ENCODE results near the gene H2BK1.
A peak's percentile ranks its signal among the peaks of the same experiment; 100 is the strongest.

The H2BK1 gene

DNA sequence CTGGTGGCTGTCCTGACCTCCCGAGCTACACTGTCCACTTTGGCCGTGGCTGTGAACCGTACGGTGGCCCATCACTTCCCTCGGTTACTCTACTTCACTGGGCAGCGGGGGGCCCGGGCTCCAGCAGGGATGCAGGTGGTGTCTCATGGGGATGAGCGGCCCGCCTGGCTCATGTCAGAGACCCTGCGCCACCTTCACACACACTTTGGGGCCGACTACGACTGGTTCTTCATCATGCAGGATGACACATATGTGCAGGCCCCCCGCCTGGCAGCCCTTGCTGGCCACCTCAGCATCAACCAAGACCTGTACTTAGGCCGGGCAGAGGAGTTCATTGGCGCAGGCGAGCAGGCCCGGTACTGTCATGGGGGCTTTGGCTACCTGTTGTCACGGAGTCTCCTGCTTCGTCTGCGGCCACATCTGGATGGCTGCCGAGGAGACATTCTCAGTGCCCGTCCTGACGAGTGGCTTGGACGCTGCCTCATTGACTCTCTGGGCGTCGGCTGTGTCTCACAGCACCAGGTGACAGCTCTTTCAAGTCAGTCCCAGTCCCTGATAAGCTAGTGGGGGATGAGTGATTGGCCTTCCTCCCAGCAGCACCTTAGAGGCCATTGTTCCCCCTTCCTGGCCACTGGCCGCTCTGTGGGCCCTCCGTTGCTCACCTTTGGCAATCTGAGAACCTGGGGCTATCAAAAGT, 25.0 kb upstream of the H2BK1 start:
- TF ChIP-seq, protein P1, sequence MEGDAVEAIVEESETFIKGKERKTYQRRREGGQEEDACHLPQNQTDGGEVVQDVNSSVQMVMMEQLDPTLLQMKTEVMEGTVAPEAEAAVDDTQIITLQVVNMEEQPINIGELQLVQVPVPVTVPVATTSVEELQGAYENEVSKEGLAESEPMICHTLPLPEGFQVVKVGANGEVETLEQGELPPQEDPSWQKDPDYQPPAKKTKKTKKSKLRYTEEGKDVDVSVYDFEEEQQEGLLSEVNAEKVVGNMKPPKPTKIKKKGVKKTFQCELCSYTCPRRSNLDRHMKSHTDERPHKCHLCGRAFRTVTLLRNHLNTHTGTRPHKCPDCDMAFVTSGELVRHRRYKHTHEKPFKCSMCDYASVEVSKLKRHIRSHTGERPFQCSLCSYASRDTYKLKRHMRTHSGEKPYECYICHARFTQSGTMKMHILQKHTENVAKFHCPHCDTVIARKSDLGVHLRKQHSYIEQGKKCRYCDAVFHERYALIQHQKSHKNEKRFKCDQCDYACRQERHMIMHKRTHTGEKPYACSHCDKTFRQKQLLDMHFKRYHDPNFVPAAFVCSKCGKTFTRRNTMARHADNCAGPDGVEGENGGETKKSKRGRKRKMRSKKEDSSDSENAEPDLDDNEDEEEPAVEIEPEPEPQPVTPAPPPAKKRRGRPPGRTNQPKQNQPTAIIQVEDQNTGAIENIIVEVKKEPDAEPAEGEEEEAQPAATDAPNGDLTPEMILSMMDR (IDR thresholded peaks at IDR 0.05; ENCODE audit: extremely low read depth, missing control alignments): no peak
- DNase-seq (ENCODE audit: low spot score): no peak

DNA sequence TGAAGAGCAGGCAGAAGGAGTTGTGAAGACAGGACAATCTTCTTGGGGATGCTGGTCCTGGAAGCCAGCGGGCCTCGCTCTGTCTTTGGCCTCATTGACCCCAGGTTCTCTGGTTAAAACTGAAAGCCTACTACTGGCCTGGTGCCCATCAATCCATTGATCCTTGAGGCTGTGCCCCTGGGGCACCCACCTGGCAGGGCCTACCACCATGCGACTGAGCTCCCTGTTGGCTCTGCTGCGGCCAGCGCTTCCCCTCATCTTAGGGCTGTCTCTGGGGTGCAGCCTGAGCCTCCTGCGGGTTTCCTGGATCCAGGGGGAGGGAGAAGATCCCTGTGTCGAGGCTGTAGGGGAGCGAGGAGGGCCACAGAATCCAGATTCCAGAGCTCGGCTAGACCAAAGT, 23.5 kb upstream of the H2BK1 start:
- TF ChIP-seq, protein P1 (IDR thresholded peaks at IDR 0.05; ENCODE audit: extremely low read depth, missing control alignments): no peak

DNA sequence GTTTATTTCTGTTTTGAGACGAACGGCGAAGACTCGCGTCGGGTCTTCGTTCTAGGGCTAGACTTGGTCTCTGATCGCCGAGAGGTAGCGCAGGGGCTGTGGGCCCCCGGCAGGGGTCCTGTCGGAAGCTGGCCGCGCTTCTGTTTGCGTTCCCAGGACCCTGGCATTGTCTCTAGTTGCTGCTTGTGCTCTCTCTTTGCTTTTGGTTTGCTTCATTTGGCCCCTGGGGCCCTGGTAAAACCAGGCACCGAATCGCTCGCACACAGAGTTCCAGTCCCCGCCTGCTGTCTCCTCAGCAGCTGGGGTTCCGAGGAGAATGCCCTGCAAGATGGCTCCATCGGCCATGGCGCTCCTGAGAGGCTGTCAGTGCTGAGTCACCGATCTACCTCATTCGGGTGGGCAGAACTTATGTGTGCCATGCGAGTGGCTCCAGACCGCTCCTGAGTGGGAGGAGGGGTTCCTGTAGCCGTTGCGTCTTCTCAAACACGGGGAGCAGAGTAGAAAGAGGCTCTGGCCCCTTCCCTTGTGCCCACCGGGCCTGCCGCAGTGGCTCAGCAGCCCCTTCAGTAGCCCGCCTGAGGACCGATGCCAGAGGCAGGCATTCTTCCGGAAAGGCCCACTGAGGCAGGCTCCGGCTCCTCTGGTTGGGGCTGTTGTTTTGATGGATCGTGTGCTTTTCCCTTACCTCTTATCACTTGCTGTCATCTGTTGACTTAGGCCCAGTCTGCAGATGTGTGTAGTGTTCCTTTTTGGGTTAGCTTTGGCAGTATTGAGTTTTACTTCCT, 22.8 kb upstream of the H2BK1 start:
- TF ChIP-seq, protein P1 (IDR thresholded peaks at IDR 0.05; ENCODE audit: extremely low read depth, missing control alignments): no peak
- DNase-seq (ENCODE audit: low spot score): peak; percentile 72

More for the DNA sequence above, 23.5 kb upstream of the H2BK1 start:
- DNase-seq (ENCODE audit: low spot score): peak; percentile 10

DNA sequence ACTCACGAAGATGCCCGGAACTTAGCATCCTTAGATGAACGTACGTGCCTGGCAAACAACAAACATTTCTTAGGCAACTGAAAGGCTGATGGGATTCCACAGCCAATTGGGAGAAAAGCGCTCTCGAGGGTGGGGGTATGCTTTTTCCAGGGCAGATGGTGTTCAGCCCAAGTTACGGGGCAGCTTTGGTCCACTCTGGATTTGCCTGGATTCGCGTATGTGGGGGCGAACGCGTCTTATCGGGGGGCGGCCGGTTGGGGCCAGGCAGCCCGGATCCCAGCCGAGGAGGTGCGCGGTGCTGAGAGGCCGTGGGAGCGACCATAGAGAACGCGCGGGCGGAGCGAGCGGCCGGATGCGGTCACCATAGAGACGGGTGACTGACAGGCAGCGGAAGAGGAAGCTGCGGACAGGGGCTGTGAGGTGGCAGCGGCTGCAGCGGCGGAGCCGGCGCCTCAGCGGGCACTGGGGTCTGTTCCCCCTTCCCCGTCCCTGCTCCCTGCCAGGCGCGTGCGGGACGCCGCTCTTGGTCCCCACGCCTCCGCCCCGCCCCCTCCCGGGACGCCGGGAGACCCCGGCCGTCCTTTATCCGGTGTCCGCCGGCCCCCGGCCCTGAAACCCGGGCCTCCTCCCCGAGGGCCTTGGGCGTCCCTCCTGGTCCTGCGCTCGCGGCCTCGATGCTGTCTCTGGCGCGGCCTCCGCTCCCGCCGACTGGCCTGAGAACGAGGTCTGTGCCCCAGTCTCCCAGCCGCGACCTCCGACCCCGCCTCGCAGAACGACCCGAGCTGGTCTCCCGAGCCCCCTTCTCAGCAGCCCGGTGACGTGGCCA, 22.0 kb upstream of the H2BK1 start, which contains the start of gene CHPF2:
Gene CHPF2 (plus strand): TSS at position 393 of the 826 bp plus-strand sequence. CDS start 1,529 bp downstream, outside the sequence.
- TF ChIP-seq, protein P1 (IDR thresholded peaks at IDR 0.05; ENCODE audit: extremely low read depth, missing control alignments): no peak

DNA sequence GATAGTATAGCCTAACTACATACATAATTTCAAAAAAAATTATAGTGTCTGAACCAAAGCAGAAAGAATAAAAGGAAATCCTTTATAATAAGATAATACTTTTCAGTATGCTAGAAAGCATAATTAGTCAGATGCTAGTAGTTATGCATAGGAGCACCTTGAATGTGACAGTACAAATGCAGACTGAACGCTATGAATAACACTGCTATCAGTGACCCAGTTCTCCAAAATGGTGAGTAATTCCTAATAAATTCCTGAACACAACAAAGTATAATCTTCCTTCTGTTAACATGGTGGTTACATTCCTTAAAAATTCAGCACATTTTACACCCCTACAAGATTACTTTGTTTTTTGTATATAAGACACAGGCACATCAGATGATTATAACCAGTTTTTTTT, 20.8 kb upstream of the H2BK1 start:
- DNase-seq (ENCODE audit: low spot score): no peak
- TF ChIP-seq, protein P1 (IDR thresholded peaks at IDR 0.05; ENCODE audit: extremely low read depth, missing control alignments): no peak

More for the DNA sequence above, 22.0 kb upstream of the H2BK1 start, which contains the start of gene CHPF2:
- peak; percentile 98 for DNase-seq (ENCODE audit: low spot score)

DNA sequence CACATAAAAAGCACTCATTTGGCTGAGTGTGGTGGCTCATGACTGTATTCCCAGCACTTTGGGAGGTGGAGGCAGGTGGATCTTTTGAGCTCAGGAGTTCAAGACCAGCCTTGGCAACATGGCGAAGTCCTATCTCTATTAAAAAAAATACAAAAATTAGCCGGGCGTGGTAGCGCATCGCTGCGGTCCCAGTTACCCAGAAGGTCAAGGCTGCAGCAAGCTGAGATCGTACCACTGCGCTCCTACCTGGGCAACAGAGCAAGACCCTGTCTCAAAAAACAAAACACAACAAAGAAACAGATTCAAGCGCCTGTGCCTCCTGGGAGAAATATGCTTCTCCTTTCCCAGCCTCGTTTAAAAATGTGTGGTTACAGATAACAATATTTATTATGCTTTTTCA, 19.0 kb upstream of the H2BK1 start:
- TF ChIP-seq, protein P1 (IDR thresholded peaks at IDR 0.05; ENCODE audit: extremely low read depth, missing control alignments): no peak
- DNase-seq (ENCODE audit: low spot score): no peak

Measured in GM20000 (cell line).